ENCODE measurements around the gene OXLD1.

OXLD1 gene

DNA sequence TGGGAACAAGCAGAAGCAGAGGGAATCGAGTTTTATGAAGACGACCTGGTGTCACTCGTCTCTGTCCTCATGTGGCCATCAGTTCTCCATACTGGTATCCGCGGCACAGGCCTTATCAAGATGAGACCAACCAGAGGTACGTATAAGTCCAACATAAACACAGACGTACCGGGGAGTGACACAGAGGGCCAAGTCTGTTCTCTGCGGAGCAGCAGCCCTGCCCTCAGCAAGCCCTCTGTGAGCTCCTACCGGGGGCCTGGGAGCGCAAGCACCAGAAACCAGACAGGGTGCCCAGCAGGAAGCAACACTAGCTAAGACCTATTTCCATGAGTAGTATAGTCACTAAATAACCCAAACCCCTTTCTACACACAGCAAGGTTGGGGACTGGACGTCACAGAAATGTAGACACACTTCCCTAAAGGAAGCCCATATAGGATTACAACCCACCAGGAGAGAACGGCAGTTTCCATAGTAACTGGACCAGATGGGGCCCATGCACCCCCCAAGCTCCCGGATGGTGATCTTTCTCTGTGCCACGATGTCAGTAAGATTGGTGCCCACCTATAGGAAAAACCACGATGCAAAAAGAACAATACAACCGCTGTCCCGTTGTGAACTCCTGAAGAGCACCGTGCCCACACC is 16.3 kb upstream of the OXLD1 start:
- no peak for DNase-seq

DNA sequence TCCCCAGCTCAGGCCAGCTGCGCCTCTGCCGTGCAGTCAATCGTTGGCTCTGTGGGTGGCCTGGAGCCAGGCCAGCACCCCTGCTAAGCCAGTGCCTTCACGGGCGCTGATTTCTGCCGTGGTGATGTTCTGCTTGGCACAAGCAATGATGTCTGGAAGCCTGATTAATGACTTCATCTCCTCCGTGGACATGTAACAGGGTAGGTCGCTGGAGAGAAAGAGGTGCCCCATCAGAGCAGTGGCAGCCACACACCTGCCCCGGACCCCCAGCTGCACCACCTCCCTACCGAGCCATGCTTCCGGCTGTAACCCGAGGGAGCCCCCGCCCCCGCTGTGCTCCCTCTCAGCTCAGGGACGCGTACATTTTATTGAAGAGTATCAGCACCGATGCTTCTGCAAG is 15.3 kb upstream of the OXLD1 start:
- DNase-seq, result no peak

DNA sequence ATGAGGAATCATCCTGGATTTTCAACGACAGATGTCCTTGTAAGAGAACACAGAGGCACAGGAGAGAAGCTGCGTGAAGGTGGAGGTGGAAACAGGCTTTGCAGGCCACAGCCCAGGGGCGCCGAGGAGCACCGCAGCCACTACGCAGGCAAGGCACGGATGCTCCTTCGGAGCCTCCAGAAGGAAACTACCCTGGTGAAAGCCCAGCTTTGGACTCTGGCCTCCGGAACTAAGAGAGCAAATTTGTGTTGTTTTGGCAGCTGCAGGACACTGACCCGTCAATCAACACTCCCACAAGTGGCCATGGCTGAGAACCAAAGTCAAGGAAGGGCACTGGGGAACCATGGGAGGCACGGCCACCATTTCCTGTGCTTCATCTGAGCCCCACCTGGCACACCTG is 13.7 kb upstream of the OXLD1 start:
- no peak for DNase-seq

DNA sequence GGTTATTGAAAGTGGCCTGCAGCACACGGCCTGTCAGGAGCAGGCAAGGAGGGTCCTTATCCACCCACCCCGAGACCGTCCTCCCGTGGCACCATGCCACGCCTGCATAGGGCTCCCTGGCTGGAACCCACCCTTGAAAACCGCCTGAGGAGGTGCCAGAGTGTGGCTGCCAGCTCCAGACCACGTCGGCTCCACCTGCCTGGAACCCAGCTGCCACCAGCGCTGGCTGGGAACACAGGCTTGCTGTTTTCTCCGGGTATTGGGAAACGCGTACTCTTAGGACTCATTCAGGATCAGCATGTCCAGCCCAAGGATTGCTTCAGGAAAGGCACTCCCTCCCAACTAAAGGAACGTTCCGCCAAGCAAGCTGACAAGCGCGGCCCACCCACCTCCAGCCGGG is 10.5 kb upstream of the OXLD1 start:
- DNase-seq, result no peak

DNA sequence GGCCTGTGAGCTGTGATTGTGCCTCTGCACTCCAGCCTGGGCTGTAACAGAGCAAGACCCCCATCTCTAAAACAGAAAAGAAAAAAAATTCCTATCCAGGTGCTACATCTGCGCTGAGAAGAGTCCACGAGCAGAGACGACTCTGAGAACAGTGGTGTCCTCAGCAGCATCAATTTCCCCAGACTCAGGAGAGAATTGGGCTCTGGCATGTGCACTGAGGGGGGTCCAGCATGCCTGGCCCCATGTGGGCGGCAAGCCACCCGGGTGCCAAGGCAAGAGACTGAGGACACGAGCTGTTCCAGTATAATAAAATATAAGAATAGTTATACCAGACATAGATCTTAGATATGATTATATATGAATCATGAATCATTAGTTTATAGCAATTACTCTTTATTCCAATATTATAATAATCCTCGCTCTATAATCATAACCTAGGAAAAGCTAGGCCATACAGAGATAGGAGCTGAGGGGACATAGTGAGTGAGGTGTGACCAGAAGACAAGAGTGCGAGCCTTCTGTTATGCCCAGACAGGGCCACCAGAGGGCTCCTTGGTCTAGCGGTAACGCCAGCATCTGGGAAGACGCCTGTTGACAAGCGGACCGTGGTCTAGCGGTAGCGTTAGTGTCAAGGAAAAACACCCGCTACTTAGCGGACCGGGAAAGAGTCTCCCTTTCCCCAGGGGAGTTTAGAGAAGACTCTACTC is 9.3 kb upstream of the OXLD1 start:
- peak; percentile 32 for DNase-seq

DNA sequence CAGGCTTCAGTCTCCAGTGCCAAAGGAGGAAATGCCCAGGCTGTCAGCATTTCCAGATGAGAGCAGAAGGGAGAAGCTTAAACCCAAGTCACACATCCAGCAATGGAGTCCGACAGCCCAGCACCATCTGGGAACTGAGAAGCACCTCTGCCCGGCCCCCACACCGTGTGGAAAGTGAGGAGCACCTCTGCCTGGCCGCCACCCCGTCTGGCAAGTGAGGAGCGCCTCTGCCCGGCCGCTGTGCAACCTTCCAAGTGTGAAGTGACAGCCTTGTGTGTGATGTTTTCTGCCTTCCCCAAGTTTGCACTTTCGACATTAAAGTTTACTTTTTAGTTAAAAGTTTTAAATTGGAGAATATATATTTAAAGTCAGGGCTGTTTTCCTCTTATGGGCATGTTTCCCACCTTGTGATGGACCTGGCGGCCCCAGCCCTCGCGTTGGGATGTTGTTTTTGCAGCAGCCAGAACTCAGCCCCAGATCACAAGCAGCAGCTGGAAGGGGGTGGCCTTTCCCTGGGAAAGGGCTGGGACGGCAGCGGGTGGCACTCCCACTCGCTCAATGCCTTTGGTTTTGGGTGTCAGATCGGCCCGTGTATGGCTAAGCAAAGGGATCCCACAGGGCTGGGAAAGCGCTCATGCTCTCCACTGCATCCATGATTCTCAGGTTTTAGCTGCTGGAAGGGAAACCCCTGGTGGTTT is 7.3 kb upstream of the OXLD1 start:
- no peak for DNase-seq

DNA sequence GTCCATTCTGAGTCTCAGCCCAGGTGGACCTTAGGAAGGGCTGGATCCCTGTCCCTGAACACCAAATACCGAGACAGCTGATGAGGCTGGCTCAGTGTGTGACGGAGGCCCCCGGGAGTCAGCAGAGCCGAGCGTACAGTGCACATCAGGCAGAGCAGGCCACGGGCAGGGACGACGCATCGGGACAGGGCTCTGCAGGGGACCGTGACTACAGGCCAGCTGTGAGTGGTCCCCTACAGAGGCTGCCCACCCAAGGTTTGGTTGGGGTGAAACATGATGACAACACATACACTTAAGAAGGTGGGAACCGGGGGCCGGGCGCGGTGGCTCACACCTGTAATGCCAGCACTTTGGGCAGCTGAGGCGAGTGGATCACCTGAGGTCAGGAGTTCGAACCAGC is 6.5 kb upstream of the OXLD1 start:
- no peak for DNase-seq

DNA sequence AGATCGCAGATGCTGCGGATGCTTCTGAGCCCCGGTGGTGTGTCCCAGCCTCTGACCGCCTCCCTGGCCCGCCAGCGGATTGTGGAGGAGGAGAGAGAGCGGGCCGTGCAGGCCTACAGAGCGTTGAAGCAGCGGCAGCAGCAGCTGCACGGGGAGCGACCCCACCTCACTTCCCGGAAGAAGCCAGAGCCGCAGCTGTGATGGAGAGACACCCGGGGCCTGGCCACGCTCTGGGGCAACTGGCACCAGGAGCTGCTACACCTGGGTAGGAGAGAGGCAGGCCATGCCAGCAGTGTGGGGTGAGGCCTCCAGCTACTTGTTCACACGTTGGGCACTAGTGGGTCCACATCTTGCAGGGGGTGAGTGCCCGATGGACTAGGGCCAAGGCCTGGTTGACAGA is 6.1 kb upstream of the OXLD1 start:
- DNase-seq, result no peak

DNA sequence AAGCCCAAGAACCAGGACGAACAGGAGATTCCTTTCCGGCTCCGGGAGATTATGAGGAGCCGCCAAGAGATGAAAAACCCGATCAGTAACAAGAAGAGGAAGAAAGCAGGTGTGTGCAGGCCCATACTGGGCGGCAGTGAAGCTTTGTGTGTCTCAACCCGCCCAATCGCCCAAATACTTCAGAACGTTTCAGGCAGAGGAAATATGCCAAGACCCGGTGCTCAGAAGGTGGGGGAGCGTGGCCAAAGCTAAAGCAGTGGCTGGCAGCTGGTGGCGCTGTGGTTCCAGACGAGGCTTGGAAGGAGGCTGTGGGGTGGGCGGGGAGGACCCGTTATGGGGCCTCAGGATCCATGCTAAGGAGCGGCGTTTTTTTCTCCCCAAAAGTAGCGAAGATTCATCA is 1.3 kb upstream of the OXLD1 start:
- no peak for DNase-seq

DNA sequence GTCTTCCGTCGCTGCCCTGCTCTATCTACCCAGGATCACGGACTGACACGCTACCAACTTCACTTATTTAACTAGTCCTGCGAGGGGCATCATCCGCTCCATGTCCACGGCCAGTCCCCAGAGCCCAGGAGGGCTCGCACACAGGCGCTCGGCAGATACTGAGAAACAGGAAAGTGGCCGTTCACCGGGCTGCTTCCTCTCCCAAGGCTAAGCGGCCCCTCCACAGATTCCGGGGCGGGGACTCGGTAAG is 388 bp downstream of the OXLD1 start:
- DNase-seq, result no peak

DNA sequence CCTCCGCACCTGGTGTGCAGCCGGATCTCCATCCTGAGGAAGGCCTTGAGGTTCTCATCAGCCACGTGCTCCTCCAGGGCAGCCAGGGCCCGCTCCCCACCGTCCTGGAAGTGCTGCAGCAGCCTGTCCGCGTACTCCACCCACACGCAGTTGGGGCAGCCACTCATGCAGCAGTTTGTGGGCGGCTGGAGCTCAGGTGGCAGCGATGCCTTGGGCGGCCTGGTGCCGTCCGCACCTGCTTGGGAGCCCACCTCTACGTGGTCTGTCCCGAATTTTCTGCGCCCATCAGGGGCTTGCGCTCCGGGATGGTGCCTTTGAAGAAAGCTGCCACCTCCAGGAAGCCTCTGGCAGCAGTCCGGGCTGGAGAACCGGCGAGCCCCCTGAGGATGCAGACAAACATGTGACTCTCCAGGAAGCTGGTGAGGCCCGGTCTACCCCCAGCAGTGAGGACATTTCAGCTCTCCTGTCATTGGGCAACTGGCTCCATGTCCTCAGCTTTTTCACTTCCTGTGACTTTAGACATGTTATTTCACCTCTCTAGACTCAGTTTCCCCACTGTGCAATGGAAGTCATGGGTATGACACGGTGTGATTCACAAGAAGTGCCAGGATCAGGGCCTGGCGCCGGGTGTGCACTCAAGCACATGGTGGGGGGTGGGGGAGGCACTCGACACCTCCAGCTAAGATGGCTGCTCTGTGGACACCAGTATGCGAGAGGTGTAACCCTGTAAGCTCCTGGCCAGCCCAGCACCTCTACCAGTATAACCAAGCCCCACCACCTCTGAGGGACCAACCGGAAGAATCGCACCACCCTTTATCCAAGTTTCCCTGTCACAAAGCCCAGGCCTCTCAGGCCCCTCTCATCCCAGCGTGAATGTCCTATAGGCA is 957 bp downstream of the OXLD1 start:
- DNase-seq, result no peak

DNA sequence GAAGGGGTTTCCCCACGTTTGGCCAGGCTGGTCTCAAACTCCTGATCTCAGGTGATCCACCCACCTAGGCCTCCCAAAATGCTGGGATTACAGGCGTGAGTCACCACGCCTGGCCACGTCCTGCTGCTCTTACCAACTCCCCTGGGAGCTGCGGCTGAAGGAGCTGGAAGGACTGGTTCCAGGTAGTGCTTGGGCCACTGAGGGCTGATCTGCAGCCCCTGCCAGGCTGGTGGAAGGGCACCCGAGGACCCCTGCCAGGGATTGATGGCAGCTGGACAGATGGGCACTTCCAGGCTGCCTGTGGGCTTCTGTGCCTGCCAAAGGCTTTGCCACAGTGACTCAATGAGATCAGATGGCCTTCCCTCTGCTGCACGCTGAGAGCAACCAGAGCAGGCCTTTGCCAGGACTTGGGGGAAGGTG is 2.3 kb downstream of the OXLD1 start:
- no peak for DNase-seq

DNA sequence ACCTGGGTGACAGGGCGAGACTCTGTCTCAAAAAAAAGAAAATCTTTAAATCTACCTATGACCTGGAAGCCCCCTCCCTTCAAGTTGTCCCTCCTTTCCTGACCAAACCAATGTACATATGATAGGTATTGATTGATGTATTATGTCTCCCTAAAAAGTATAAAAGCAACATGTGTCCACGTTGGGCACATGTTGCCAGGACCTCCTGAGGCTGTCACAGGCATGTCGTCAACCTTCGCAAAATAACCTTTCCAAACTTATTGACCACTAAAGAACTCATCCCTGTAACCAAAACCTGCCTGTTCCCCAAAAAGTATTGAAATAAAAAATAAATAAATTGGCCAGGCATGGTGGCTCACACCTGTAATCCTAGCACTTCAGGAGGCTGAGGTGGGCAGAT is 4.4 kb downstream of the OXLD1 start:
- DNase-seq, result no peak

DNA sequence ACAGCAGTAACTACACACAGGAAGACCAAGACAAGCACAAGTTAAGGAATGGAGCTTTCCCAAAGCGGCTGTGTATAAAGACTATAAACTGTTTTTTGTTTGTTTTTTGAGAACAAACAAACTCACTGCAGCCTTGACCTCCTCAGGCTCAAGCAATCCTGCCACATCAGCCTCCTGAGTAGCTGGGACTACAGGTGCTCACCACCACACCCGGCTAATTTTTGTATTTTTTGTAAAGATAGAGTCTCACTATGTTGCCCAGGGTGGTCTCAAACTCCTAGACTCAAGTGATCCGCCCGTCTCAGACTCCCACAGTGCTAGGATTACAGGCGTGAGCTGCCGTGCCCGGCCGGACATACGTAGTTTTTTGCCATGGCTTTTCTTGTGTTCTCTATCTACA is 6.0 kb downstream of the OXLD1 start:
- DNase-seq, result no peak

DNA sequence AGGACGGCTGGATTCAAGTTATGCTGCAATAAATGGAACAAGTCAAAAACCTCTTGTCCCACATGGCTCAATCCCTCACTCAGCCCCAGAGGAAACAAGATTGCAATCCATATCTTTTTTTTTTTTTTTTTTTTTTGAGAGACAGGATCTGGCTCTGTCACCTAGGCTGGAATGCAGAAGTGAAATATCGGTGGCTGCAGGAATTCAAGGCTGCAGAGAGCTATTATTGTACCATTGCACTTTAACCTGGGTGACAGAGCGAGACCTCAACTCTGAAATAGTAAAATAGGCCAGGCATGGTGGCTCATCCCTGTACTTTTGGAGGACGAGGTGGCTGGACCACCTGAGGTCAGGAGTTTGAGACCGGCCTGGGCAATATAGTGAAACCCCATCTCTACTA is 7.4 kb downstream of the OXLD1 start:
- DNase-seq, result no peak

DNA sequence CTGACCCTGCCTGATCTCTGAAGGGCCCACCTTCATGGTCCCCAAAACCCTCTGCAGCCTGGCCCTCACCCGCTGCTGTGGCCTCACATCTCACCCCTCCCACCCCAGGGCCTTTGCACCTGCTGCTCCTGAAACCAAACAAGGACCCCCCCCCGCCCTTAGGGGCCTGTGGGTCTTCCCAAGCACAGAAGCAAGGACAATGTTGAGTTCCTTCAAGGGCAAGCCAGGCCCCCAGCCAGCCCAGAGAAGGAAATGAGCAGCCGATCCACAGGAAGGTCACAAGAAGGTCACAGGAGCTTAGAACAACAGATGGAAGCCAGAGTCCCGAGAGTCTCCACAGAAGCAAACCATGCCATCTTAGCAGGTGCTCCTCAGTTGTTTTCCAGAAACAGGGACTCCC is 9.6 kb downstream of the OXLD1 start:
- DNase-seq, result no peak

DNA sequence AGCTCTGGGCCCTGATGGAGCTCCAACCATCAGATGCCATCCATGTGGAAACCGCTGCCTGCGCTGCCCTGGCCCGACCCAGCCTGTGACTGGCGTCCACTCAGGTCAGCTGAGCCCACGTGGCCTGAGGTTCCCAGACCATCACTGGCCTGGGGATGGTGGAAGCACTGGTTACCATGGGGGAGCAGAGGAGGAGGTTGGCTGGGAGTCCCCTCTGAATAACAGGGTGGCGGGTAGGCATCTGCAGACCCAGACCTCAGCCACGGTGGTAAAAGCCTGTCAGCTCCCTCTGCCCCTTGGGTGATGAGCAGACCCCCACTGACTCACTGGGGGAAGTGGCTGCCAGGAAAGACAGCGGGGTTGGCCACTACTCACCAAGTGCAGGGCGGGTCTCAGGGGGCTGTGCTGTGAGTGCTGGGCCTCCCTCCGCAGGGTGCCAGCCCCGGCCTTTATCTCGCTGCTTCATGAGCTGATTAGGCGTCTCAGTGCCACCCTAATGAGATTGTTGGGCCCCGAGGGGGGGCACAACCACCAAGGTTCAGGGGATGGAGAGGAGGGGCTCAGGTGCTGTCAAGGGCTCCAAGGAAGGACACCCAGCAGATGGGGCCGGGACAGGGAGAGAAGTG is 10.2 kb downstream of the OXLD1 start, which contains the start of gene PDE6G:
PDE6G (minus strand) TSS at position 425 of the 626 bp plus-strand sequence. CDS start 3,237 bp downstream, outside the sequence.
- DNase-seq, result no peak

DNA sequence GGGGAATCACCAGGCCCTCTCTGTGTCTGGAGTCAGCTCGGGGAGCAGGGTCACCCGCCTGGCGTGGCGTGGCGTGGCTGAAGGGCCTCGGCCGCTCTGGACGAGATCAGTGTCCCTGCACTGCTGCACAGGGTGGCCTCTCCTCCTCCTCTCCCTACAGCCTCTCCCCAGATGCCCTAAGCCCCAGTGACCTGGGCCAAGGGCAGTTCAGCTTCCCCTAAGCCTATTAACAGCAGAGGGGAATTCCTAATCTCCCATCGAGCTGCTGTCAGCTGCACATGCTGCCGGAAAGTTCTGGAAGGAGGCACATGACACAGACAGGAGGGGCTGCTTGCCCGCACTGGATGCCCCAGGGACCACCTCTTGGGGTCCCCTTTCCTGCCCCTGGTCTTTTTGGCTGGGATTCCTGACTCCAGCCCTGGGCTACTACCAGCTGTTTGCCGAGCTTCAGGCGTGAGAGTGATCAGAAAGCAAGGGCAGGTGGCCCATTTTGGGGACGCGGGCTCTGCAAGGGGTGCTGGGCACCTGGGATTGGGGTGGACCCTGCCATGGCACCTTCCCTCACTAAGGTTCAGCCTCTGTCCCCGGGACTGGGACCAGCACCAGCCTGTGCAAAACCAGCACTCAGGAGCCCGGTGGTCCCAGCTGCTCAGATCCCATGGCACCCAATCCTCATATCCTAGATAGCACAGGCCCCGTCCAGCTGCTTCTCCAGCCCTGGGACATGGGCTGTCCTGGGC is 10.9 kb downstream of the OXLD1 start:
- DNase-seq, result no peak

DNA sequence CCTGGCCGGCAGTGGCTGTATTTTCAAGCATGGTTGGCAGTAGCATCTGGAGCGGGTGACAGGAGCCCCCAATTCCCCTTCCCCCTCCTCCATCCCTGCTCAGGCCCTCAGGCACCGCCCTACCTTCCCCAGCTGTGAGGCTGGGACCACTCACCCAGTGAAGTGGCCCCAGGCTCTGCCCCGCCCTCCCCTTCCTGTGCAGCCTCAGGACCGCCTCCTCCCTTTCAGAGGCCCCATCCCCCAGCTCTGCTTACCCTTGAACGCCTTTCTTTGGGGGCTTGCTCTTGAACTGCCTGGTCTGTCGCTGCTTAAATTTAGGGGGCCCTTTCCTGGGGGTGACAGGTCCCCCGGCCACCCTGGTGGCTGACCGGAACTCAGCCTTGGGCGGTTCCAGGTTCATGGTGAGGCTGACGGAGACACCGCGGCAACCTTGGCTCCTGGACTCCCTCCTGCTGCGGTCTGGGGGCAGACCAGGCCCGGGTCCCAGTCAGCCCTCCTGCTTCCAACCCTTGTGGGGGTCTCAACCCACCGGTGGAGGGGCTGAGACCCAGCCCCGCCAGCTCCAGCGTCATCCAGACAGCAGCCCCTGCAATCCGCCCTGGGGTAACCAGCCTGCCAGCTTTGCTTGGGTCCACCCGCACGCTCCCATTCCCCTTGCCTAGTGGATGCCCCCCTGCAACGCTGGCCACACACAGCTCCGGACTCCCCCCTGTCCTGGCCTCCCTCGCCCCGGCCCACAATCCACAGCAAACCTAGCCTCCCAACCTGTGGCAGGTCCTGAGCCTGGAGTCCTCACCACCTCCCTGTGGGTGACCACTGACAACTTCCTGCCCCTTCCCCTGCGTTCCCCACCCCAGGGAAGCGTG is 13.3 kb downstream of the OXLD1 start:
- DNase-seq, result no peak

DNA sequence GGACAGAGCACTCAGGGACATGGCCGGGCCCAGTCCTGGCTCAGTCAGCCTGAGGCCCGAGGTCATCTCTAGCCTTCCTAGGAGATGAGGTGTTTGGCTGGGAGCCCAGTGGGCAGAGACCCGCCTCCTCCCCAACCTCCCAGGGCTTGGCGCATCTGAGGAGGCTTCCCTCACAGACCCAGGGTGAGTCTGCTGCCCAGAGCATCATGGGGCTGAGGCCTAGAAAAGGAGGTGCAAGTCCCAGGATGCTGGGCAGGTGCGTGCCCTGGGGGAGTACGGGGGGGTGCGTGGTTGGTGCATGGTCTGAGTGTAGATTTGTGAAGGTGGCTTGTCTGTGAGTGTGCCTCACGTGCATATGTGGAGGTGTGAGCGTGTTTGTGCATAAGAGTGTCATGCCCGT is 14.7 kb downstream of the OXLD1 start:
- DNase-seq, result no peak

DNA sequence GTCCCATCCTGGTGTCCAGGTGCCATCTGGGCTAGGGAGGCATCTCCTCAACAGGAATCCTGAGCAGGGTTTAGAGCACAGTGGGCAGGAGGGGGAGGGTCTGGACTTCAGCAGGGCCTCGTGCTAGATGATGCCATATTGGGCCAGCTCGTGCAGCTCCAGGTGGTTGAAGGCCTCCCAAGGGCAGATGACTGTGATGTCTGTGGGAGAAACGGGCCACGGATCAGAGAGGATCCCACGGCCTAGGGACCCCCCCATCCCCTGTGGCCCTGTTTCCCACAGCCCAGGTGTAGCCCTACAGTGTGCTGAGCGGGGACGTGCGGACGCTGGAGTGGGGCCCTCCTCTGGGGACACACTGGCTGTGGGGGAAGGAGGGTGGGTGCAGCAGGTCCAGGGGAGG is 15.5 kb downstream of the OXLD1 start:
- no peak for DNase-seq
